ENCODE results near the gene ZNF695. TPM values are rescaled to one million over a fixed set of nuclear protein-coding genes. Genes with fewer than 3 reads are reported as not detected.

Gene ZNF695
- 1 to 10 TPM; 2.4 to 5.7 TPM for total RNA-seq

GRCh38 chr1:247007511-247008405, at the start of gene ZNF695:
ZNF695 (minus strand) TSS chr1:247008057; CDS start chr1:247007908, 149 bp downstream.

Other genes starting within 250 kb of the ZNF695 start
- gene AHCTF1, start 76.1 kb downstream of the ZNF695 start, total RNA-seq, result 10 to 100 TPM; 29.6 to 42.3 TPM
- 1 to 10 TPM; 1.4 to 3.7 TPM for gene ZNF670, start 70.8 kb upstream of the ZNF695 start, total RNA-seq
- 1 to 10 TPM; 5.2 to 7.7 TPM for gene ZNF669, start 96.3 kb upstream of the ZNF695 start, total RNA-seq
- gene ZNF124, start 164.0 kb upstream of the ZNF695 start, total RNA-seq, result 10 to 100 TPM; 21.3 to 38.3 TPM
- gene VN1R5, start 248.0 kb upstream of the ZNF695 start, total RNA-seq, result not detected

Measured in melanocyte of skin (primary cell).